ENCODE data around the gene CAMK1D.
"Not testable (repeated sequence)": the region's sequence is repeated elsewhere in the genome, so short reads cannot be mapped to it uniquely, and the experiment has no call there.

CAMK1D gene

DNA sequence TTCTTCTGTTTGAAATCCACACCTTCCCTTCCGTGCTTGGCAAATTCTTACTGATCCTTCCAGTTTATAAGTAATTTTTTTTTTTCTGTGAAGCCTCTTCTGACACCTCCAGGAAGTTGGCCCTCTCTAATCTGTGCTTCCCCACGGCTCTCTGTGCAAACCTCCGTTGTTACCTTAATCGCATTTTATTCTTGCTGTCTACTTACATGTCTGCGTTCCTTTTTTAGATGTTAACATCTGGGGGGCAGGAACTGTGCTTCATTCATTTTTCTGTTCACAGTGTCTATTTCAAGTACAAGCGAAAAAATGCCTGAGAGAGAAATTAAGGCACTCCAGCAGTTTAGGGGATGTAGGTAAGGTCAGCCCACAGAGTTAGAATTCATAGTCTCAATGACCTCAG lies 8.4 kb upstream of the CAMK1D start:
- DNase-seq = no peak

GRCh38 chr10:12341526-12341925 lies 7.8 kb upstream of the CAMK1D start:
- no peak for DNase-seq

- no peak for DNase-seq
Observed at GRCh38 chr10:12344375-12345110, 4.8 kb upstream of the CAMK1D start.

DNA sequence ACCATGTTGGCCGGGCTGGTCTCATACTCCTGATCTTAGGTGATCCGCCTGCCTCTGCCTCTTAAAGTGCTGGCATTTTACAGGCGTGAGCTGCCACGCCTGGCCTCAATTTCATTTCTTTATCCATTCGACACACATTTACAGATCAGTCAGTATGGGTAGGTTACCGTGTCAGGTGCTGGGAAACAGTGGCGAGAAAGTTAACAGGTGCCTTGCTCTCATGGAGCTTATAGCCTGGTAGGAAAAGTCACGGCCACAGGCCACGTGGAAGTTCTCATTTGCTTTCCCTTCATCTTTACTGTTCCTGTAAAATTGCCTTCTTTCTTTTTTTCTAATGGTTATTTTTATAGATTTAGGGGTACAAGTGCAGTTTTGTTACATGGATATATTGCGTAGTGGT lies 2.6 kb upstream of the CAMK1D start:
- no peak for DNase-seq

DNA sequence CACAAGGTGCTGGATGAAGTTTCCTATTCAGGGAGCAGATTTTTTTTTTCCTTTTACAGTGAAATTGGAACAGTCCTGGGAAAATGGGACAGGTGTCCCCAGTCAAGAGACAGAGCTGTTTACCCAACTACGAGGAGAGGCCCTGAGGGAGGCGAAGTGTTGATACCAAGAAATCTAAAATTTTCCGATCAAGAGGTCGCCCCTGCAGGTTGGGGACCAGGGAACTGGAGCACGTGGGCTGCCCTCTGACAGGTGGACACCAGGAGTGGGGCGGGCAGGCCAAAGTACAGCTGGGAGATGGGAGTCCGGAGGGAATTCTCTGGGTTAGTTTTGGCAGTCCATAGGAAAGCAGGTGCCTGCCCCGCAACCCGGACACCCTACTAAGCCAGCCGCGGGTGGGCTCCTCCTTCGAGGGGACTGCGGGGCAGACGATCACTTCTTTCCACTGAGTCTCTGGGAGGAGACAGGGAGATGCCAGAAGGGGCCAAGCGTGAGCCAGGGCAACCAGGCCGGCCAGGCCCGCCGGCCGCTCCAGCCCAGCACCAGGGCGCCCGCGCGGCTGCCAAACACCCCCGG lies 965 bp upstream of the CAMK1D start:
- DNase-seq = no peak

- DNase-seq = no peak
Observed at GRCh38 chr10:12349629-12350166, 351 bp downstream of the CAMK1D start.

GRCh38 chr10:12350167-12350872 lies 973 bp downstream of the CAMK1D start:
- peak in 1 of 2 experiments; percentile 32 for DNase-seq

DNA sequence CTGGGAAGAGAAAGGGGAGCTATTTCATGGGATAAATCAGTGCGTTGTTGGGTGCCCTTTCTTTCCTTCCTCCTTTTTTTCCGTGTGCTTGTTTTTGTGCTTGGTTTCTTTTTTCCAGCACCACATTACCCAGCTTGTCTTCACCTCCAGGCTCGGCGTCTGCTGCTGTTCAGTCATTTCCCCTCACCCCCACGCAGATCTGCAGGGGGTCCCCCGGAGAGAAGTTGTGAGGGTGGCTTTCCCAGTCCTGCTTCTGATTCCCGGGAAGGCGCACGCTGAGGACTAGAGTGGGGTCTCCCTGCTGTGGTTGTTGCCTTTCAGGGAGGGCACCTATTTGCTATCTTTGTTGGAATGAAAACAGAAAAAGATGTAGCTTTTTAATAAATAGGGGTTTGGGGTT lies 1.6 kb downstream of the CAMK1D start:
- DNase-seq = no peak

GRCh38 chr10:12351447-12351846 lies 2.1 kb downstream of the CAMK1D start:
- DNase-seq = no peak

- DNase-seq = no peak
Observed at GRCh38 chr10:12351889-12352288, 2.5 kb downstream of the CAMK1D start.

GRCh38 chr10:12353399-12354242 lies 4.3 kb downstream of the CAMK1D start:
- DNase-seq = no peak

DNA sequence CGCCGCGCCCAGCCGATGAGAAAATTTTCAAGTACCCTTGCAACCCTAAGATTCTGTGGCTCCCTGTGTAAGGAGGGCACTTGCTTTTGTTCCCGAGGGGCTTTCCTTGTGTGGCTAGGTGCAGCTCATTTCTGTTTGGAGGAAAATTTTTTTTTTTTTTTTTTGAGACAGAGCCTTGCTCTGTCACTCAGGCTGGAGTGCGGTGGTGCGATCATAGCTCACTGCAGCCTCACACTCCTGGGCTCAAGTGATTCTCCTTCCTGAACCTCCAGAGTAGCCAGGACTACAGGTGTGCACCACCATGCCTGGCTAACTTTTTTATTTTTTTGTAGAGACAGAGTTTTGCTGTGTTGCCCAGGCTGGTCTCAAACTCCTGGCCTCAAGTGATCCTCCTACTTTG lies 5.3 kb downstream of the CAMK1D start:
- DNase-seq = not testable (repeated sequence)

GRCh38 chr10:12355384-12355783 lies 6.0 kb downstream of the CAMK1D start:
- DNase-seq = no peak

GRCh38 chr10:12357525-12358151 lies 8.3 kb downstream of the CAMK1D start:
- DNase-seq = no peak

DNA sequence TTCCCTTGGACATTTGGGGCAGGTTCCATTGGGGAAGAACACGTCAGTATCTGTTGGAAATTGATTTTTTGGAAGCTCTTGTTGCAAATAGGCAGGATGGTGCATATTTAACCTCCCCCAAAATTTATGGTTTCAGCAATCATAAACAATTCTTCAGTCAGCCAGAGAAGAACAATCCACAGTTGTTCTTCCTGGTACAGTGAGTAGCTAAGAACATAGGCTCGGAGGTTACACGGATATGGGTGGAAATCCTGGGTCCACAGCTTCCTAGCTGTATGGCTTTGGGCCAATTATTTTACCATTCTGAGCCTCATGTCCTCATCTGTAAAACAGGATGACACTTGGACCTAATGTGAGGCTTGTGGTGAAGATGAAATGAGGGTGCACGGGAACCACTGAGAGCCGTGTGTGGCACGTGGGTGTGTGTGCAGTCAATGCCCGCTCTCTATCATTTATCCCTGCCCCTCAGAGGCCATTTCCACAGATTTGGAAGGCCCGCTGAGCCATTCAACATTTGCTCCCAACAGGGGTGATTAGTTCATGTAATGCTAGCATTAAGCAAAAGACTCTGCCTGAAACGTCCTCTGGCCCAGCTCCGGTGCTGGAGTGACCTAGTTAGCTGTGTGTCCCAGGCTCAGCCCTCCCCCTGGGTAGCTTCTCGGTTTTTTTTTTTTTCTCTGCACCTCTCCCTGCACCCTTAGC lies 9.7 kb downstream of the CAMK1D start:
- DNase-seq = no peak

GRCh38 chr10:12360461-12360860 lies 11.1 kb downstream of the CAMK1D start:
- no peak for DNase-seq

DNA sequence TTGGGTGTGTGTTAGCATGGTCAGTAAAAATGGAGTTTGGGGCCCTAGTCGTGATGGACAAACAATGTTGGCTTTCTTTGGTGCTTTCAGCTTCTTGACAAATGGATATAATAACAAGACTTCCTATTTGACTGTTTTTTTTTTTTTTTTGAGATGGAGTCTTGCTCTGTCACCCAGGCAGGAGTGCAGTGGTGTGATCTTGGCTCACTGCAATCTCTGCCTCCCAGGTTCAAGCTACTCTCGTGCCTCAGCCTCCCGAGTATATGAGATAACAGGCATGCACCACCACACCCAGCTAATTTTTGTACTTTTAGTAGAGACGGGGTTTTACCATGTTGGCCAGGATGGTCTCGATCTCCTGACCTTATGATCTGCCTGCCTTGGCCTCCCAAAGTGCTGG lies 11.8 kb downstream of the CAMK1D start:
- DNase-seq = not testable (repeated sequence)

GRCh38 chr10:12364559-12364958 lies 15.2 kb downstream of the CAMK1D start:
- DNase-seq = no peak

GRCh38 chr10:12367272-12367671 lies 17.9 kb downstream of the CAMK1D start:
- DNase-seq = no peak

GRCh38 chr10:12369982-12370381 lies 20.6 kb downstream of the CAMK1D start:
- no peak for DNase-seq

GRCh38 chr10:12372846-12373245 lies 23.5 kb downstream of the CAMK1D start:
- no peak for DNase-seq

- no peak for DNase-seq
Observed at GRCh38 chr10:12375076-12375504, 25.7 kb downstream of the CAMK1D start.
